ENCODE measurements around the gene C1QBP.
"Not testable (repeated sequence)": the region's sequence is repeated elsewhere in the genome, so short reads cannot be mapped to it uniquely, and the experiment has no call there.

Gene C1QBP

GRCh38 chr17:5438716-5439445, at the start of gene C1QBP:
Gene C1QBP (minus strand): TSS chr17:5439155. CDS start chr17:5439073, 82 bp downstream.
- DNase-seq (ENCODE audit: low spot score) = peak; percentile 96

- no peak for DNase-seq (ENCODE audit: low spot score)
Observed at GRCh38 chr17:5488752-5489151, 49.8 kb upstream of the C1QBP start.

DNA sequence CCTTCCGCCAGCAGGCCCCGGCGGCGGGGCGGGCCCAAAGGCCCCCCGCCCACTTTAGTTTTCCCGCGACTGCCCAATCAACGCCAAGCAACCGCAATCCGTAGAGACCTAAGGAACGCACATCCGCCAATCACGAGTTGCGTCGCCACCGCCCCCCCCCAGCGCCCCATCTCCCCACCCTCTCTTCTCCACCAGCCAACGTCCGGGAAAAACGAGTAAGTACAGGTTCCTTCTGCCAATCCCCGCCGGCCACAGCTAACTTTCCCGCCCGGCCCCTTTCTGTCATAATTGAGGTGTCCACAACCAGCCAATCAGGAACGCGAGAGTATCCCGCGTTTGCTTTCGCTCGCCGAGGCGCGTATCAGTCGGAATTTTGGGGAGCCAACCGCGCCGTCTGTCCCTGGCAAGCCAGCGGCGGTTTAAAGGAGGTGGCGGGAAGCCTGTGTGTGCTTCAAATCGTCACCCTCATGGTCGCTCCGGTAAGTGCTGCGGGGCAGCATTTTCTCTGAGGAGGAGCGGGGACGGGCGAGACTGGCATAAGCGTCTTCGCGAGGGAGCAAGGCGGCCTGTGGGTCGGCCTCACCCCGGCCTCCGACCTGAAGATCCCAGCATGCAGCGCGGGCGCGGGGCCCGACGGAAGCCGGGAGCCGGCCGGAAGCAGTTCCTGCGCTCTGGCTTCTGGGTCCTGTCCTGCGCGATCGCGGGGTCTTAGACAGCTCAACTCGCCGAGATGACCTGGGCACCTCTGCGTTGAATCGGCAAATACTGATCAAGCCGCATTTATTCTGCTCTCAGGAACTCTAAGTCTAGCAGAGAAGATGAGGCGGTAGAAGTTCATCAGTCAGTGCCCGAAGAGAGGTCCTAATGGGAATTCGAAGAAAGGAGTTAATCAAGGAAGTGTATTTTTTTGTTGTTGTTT, 47.5 kb upstream of the C1QBP start, which contains the start of gene MIS12:
MIS12 (plus strand) TSS at position 361 of the 919 bp plus-strand sequence. CDS start 2,297 bp downstream, outside the sequence.
- peak; percentile 98 for DNase-seq (ENCODE audit: low spot score)

DNA sequence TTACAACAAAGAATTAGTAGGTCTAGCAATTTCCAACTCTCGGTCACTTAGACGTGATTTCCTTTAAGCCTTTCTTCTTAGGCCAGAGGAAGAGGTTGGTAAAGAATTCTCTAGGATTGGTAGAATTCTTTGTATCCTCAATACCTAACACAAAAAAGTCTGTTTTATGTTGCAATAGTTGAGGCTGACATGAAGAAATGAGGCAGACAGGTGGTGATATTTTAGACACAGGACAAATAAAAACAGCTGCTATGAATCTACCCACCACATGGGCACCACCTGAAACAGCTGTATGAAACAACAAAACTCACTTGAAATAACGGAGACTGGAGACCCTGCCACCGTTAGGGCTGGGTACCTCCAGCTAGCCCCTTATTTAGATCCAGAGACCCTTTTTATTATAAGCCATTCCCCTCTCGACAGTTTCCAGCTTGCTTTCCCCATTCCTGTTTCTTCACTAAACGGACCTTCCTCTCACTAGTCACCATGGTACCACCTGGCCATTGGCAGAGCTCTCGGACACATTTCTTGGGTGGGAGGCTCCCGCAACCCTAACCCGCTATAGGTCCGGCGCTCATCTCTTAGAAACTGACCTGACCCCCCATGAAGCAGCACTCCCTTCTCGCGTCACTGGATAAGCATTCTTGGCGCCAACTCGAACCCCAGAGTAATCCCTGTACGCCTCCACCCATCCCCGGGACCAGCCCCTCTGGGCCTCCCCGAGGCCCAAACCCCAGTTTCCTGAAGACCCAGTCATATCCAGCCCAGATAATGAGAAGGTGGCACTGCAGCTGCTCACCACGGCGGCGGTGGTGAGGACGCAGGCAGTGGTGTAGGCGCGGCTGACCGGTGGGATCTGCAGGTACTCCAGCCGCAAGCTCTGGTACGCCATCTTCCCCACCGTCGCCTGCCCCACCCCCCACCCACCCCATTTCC, 46.6 kb upstream of the C1QBP start, which contains the start of gene DERL2:
DERL2 (minus strand) TSS at position 909 of the 936 bp plus-strand sequence; CDS start at position 892, 17 bp downstream.
- peak; percentile 53 for DNase-seq (ENCODE audit: low spot score)

GRCh38 chr17:5481451-5481850, 42.5 kb upstream of the C1QBP start:
- no peak for DNase-seq (ENCODE audit: low spot score)

DNA sequence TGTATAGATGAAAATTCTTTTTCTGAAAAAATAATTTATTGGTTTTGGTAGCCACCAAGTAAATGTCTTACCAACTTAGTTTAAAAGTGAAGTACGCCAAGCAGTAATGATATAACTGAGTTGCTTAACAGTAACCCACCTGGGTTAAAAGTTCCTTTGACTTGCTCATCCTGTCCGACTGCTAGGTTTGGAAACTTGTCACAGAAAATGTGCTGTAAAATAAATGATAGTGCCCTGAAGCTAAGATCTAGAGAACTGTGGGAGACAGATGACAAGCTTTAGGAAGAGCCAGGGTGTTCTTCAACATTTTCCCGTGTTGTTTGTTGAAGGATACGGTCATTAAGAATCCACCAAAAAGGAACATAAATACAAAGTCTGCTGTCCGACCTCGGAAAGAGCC, 42.0 kb upstream of the C1QBP start:
- DNase-seq (ENCODE audit: low spot score) = no peak

- DNase-seq (ENCODE audit: low spot score) = no peak
Observed at GRCh38 chr17:5478992-5479391, 40.0 kb upstream of the C1QBP start.

GRCh38 chr17:5473906-5474305, 35.0 kb upstream of the C1QBP start:
- no peak for DNase-seq (ENCODE audit: low spot score)

DNA sequence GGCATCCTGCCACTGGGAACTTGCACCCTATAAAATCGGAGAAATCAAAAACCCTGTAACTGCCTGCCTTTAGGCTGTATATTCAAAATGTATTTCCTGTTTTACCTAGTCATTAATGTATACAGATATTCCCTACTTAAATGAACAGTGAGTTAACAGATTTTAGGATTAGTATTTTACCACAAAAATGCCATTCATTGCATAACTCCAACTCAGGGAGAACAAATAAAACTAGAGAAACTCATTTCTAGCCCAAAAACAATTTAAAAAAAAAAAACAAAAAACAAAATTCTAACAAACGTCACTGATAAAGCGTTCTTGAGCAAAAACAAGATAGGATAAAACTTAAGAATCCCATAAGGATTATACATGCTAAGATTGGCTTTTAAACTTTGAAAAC, 33.6 kb upstream of the C1QBP start:
- DNase-seq (ENCODE audit: low spot score) = no peak

- DNase-seq (ENCODE audit: low spot score) = peak; percentile 20
Observed at GRCh38 chr17:5468075-5468473, 29.1 kb upstream of the C1QBP start.

- DNase-seq (ENCODE audit: low spot score) = no peak
Observed at GRCh38 chr17:5467416-5467815, 28.5 kb upstream of the C1QBP start.

DNA sequence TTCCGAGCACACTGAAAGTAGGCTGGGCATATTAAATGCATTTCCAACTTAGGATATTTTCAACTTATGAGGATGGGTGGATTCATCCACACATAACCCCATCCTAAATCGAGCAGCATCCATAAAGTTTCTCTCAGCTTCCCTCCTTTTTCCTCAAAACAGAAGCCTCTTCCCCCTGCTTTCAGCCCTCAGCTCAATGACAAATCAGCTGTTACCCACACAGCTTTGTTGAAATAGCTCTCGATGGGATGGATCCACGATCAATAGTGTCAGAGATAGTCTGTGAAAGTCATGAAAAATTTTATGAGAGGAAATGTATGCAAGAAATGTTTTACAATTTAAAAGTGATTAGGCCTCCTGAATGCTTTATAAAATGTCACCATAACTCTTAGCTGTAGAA, 27.3 kb upstream of the C1QBP start:
- no peak for DNase-seq (ENCODE audit: low spot score)

DNA sequence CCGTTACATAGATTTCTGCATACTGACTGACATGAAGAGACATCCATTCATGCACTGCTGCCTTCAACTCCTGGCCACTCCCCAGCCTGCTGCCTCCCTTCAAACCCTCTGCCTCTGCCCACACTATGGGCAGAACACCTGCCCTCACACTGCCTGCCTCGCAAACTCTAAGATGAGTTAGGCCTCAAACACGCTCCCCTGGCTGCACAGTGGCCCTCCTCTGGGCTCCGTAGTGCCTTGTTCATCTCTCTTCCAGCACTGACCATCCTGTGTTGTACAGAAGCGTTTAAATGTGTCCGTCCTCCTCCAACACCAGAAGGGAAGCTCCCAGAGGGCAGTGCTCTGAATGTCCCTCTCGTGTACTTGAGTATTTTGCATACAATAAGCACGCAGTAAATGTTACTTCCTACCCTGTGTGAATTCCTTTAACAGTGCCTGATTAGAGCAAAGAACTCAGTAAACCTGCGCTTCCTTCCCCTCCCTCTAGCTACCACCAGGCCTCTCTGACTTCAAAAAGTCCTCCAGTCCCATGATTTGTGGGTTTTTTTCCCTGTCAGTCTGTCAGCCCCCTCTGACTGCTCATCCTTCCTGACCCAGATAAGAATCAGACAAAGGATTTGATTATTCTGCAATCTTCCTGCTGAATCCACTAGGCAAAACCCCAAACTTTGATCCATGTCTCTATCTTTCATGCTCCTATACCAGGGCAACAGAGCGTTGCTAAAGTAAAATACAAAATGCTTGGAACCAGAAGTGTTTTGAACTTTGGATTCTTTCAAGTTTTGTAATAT, 26.0 kb upstream of the C1QBP start:
- no peak for DNase-seq (ENCODE audit: low spot score)

DNA sequence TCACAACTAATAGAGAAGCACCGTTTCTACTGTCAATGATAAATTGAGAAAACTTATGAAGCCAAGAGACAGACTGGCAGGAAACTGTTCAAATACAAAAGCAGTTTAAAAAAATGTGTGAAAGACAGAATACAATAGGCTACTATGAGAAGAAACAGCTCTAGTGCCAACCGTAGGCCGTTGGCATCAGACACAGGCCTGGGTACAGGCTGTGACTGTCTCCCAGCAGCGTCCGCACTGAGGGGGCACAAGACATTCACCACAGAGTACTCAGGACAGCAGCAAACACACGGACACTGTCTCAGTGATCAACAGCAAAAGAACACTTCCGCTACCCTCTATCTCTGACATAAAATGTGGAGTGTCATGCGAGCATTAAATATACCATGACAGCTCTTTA, 7.8 kb upstream of the C1QBP start:
- DNase-seq (ENCODE audit: low spot score) = no peak

- DNase-seq (ENCODE audit: low spot score) = no peak
Observed at GRCh38 chr17:5444209-5444608, 5.3 kb upstream of the C1QBP start.

DNA sequence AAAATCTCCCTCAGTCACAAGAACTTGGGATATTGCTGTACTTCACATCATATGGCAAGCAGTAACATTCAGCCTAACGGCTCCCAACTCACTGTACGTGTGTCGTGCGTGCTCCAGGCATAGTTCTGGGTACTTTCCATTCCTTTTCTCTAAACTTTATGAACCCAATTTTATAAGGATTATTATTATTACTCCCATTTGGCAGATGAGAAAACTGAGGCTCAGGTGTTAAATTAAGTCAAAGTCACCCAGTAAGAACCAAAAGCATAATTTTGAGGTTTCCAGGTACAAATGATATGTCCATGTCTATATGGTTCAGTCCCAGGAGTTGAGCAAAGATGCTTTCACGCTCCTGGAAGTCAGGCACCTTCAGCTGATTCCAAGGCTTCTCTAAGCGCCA, 4.8 kb upstream of the C1QBP start:
- no peak for DNase-seq (ENCODE audit: low spot score)

DNA sequence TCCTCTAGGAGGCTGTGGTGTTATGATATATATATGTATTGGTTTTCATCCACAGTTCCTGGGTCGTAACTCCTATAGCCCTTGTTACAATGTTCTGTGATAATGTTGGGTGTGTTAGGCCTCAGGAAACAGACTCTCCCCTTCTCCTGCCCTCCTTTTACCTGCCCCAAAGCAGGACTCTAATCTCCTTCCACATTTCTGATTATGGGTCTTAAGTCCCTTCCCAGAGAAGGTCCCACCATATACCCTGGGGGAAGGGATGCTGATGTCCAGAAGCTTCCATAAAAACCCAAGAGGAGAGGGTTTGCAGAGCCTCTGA, 450 bp upstream of the C1QBP start:
- DNase-seq (ENCODE audit: low spot score) = no peak

- DNase-seq (ENCODE audit: low spot score) = peak; percentile 51
Observed at GRCh38 chr17:5437721-5438317, 1.1 kb downstream of the C1QBP start.

GRCh38 chr17:5435781-5436315, 3.1 kb downstream of the C1QBP start:
- not testable (repeated sequence) for DNase-seq (ENCODE audit: low spot score)

DNA sequence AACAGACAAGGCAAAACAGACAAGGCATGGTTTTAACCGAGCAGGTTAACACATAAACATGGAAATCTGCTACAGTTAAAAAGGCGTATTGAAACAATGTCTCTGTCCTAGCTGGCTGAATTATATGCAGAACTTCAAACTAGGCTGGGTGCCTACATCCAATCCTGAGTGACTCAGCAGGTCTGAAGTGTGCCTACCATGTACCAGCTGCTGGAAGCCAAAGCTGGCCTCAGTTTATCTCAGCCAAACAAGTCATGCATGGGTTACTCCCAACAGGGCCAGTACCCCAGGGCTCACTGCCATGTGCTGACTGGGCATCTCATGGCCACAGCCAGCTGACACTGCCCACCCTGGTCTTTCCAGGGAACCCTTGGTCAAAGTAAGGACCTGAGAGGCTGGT, 4.0 kb downstream of the C1QBP start:
- no peak for DNase-seq (ENCODE audit: low spot score)

Data from AG08396 (cell line).